Measurements from ENCODE around the gene SPDYE18.
"Not testable (repeated sequence)": the region's sequence is repeated elsewhere in the genome, so short reads cannot be mapped to it uniquely, and the experiment has no call there.

Gene SPDYE18

DNA sequence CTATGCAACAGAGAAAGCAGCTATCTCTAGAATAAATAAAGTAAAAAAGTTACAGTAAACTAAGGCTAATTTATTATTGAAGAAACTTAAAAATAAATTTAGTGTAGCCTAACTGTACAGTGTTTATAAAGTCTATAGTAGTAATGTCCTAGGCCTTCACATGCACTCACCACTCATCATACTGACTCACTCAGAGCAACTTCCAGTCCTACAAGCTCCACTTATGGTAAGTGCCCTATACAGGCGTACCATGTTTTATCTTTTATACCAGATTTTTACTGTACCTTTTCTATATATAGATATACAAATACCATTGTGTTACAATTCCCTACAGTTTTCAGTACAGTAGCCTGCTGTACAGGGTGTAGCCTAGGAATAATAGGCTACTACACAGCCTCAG, 19.8 kb upstream of the SPDYE18 start:
- H3K4me3 ChIP-seq (ENCODE audit: control insufficient read depth in 1 of 7, extremely low read depth in 1 of 7, insufficient read depth in 4 of 7, low read depth in 2 of 7, low read length in 6 of 7); POLR2A ChIA-PET; DNase-seq; CTCF ChIA-PET; H3K4me1 ChIP-seq (ENCODE audit: control extremely low read depth in 1 of 4, control insufficient read depth in 4 of 4, insufficient read depth in 4 of 4, low read length in 3 of 4); H3K27ac ChIP-seq (ENCODE audit: insufficient read depth in 1 of 2, low read depth in 1 of 2, low read length in 2 of 2, poor library complexity in 1 of 2, severe bottlenecking in 2 of 2); H3K27me3 ChIP-seq (replicated peaks in 2 of 5; ENCODE audit: control insufficient read depth in 4 of 5, insufficient read depth in 5 of 5, low read length in 4 of 5); H3K36me3 ChIP-seq (ENCODE audit: control insufficient read depth in 4 of 4, insufficient read depth in 4 of 4, low read length in 3 of 4); H3K9me3 ChIP-seq (ENCODE audit: control extremely low read depth in 1 of 5, control insufficient read depth in 4 of 5, insufficient read depth in 2 of 5, low read depth in 1 of 5, low read length in 4 of 5): not testable (repeated sequence)
- no CpG with 5 or more reads among the region's 1 CpG for whole genome bisulfite sequencing (ENCODE audit: insufficient coverage)

DNA sequence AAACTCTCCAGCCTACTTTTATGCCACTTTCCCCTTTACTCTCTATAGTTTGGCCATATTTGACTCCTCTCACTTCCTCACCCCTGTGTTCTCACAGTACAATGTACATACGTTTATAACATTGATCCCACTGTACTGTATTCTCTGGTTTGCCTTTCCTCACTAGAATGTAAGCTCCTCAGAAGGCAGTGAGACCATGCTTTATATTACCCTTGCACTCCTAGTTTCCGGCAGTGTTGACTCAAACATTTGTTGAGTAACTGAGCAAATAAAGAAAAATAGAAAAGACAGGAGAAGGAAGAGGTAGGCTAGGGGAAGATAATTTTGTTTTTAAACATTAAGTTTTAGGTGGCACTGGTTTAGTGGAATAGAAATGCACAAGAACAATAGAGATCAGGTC, 17.9 kb upstream of the SPDYE18 start:
- H3K27ac ChIP-seq (ENCODE audit: insufficient read depth in 1 of 2, low read depth in 1 of 2, low read length in 2 of 2, poor library complexity in 1 of 2, severe bottlenecking in 2 of 2); POLR2A ChIA-PET; H3K27me3 ChIP-seq (replicated peaks in 2 of 5; ENCODE audit: control insufficient read depth in 4 of 5, insufficient read depth in 5 of 5, low read length in 4 of 5); H3K4me1 ChIP-seq (ENCODE audit: control extremely low read depth in 1 of 4, control insufficient read depth in 4 of 4, insufficient read depth in 4 of 4, low read length in 3 of 4); CTCF ChIA-PET; H3K4me3 ChIP-seq (ENCODE audit: control insufficient read depth in 1 of 7, extremely low read depth in 1 of 7, insufficient read depth in 4 of 7, low read depth in 2 of 7, low read length in 6 of 7); DNase-seq; H3K9me3 ChIP-seq (ENCODE audit: control extremely low read depth in 1 of 5, control insufficient read depth in 4 of 5, insufficient read depth in 2 of 5, low read depth in 1 of 5, low read length in 4 of 5); H3K36me3 ChIP-seq (ENCODE audit: control insufficient read depth in 4 of 4, insufficient read depth in 4 of 4, low read length in 3 of 4): not testable (repeated sequence)
- WGBS (ENCODE audit: insufficient coverage), result no CpG with 5 or more reads among the region's 2 CpGs

GRCh38 chr7:77079624-77080023, 17.3 kb upstream of the SPDYE18 start:
- WGBS (ENCODE audit: insufficient coverage), result 90% methylated on average over 2 of the region's 5 CpGs
- DNase-seq, result not testable (repeated sequence)

GRCh38 chr7:77079112-77079511, 16.8 kb upstream of the SPDYE18 start:
- H3K27ac ChIP-seq (ENCODE audit: insufficient read depth in 1 of 2, low read depth in 1 of 2, low read length in 2 of 2, poor library complexity in 1 of 2, severe bottlenecking in 2 of 2); H3K36me3 ChIP-seq (ENCODE audit: control insufficient read depth in 4 of 4, insufficient read depth in 4 of 4, low read length in 3 of 4); POLR2A ChIA-PET: not testable (repeated sequence)

More at GRCh38 chr7:77079624-77080023, 17.3 kb upstream of the SPDYE18 start:
- H3K36me3 ChIP-seq (ENCODE audit: control insufficient read depth in 4 of 4, insufficient read depth in 4 of 4, low read length in 3 of 4); H3K9me3 ChIP-seq (ENCODE audit: control extremely low read depth in 1 of 5, control insufficient read depth in 4 of 5, insufficient read depth in 2 of 5, low read depth in 1 of 5, low read length in 4 of 5); H3K27ac ChIP-seq (ENCODE audit: insufficient read depth in 1 of 2, low read depth in 1 of 2, low read length in 2 of 2, poor library complexity in 1 of 2, severe bottlenecking in 2 of 2); H3K4me1 ChIP-seq (ENCODE audit: control extremely low read depth in 1 of 4, control insufficient read depth in 4 of 4, insufficient read depth in 4 of 4, low read length in 3 of 4); POLR2A ChIA-PET; H3K4me3 ChIP-seq (ENCODE audit: control insufficient read depth in 1 of 7, extremely low read depth in 1 of 7, insufficient read depth in 4 of 7, low read depth in 2 of 7, low read length in 6 of 7); H3K27me3 ChIP-seq (replicated peaks in 2 of 5; ENCODE audit: control insufficient read depth in 4 of 5, insufficient read depth in 5 of 5, low read length in 4 of 5); CTCF ChIA-PET: not testable (repeated sequence)

DNA sequence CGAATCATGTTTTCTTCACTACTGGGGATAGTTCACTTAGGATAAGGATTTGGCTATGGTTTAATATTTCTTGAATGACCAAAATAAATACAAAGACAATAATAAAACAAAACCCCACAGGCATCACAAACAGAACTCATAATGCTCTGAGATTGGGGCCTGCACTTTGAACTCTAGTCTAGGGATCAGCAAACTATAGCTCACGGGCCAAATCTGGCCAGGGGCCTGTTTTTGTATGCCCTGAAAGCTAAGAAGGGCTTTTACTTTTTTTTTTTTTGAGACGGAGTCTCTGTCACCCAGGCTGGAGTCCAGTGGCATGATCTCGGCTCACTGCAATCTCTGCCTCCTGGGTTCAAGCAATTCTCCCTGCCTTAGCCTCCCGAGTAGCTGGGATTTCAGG, 14.7 kb upstream of the SPDYE18 start:
- H3K36me3 ChIP-seq (ENCODE audit: control insufficient read depth in 4 of 4, insufficient read depth in 4 of 4, low read length in 3 of 4); H3K27me3 ChIP-seq (replicated peaks in 2 of 5; ENCODE audit: control insufficient read depth in 4 of 5, insufficient read depth in 5 of 5, low read length in 4 of 5); H3K27ac ChIP-seq (ENCODE audit: insufficient read depth in 1 of 2, low read depth in 1 of 2, low read length in 2 of 2, poor library complexity in 1 of 2, severe bottlenecking in 2 of 2); CTCF ChIA-PET; DNase-seq; POLR2A ChIA-PET; H3K4me3 ChIP-seq (ENCODE audit: control insufficient read depth in 1 of 7, extremely low read depth in 1 of 7, insufficient read depth in 4 of 7, low read depth in 2 of 7, low read length in 6 of 7); H3K9me3 ChIP-seq (ENCODE audit: control extremely low read depth in 1 of 5, control insufficient read depth in 4 of 5, insufficient read depth in 2 of 5, low read depth in 1 of 5, low read length in 4 of 5); H3K4me1 ChIP-seq (ENCODE audit: control extremely low read depth in 1 of 4, control insufficient read depth in 4 of 4, insufficient read depth in 4 of 4, low read length in 3 of 4): not testable (repeated sequence)
- 100% methylated on average over 1 of the region's 5 CpGs for WGBS (ENCODE audit: insufficient coverage)

More at GRCh38 chr7:77079112-77079511, 16.8 kb upstream of the SPDYE18 start:
- H3K9me3 ChIP-seq (ENCODE audit: control extremely low read depth in 1 of 5, control insufficient read depth in 4 of 5, insufficient read depth in 2 of 5, low read depth in 1 of 5, low read length in 4 of 5); DNase-seq; H3K27me3 ChIP-seq (replicated peaks in 2 of 5; ENCODE audit: control insufficient read depth in 4 of 5, insufficient read depth in 5 of 5, low read length in 4 of 5); CTCF ChIA-PET; H3K4me1 ChIP-seq (ENCODE audit: control extremely low read depth in 1 of 4, control insufficient read depth in 4 of 4, insufficient read depth in 4 of 4, low read length in 3 of 4); H3K4me3 ChIP-seq (ENCODE audit: control insufficient read depth in 1 of 7, extremely low read depth in 1 of 7, insufficient read depth in 4 of 7, low read depth in 2 of 7, low read length in 6 of 7): not testable (repeated sequence)

GRCh38 chr7:77074786-77075396, 12.5 kb upstream of the SPDYE18 start:
- H3K4me1 ChIP-seq (ENCODE audit: control extremely low read depth in 1 of 4, control insufficient read depth in 4 of 4, insufficient read depth in 4 of 4, low read length in 3 of 4); H3K27ac ChIP-seq (ENCODE audit: insufficient read depth in 1 of 2, low read depth in 1 of 2, low read length in 2 of 2, poor library complexity in 1 of 2, severe bottlenecking in 2 of 2); DNase-seq; H3K9me3 ChIP-seq (ENCODE audit: control extremely low read depth in 1 of 5, control insufficient read depth in 4 of 5, insufficient read depth in 2 of 5, low read depth in 1 of 5, low read length in 4 of 5); H3K4me3 ChIP-seq (ENCODE audit: control insufficient read depth in 1 of 7, extremely low read depth in 1 of 7, insufficient read depth in 4 of 7, low read depth in 2 of 7, low read length in 6 of 7); CTCF ChIA-PET; H3K27me3 ChIP-seq (replicated peaks in 2 of 5; ENCODE audit: control insufficient read depth in 4 of 5, insufficient read depth in 5 of 5, low read length in 4 of 5); H3K36me3 ChIP-seq (ENCODE audit: control insufficient read depth in 4 of 4, insufficient read depth in 4 of 4, low read length in 3 of 4); POLR2A ChIA-PET: not testable (repeated sequence)
- no CpG with 5 or more reads among the region's 6 CpGs for WGBS (ENCODE audit: insufficient coverage)

DNA sequence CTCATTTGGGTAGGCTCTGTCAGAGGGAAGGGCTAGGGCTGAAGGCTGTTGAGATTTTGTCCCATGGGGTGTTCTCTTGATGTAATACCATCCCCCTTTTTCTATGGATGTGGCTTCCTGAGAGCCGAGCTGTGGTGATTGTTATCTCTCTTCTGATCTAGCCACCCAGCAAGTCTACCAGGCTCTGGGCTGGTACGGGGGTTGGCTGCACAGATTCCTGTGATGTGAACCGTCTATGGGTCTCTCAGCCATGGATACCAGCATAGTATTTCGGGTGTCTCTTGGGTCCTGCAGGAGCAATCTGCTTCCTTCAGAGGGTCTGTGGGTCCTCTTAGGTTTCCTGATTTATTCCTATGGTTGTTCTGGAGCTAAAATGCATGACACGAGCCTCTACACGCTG, 8.8 kb upstream of the SPDYE18 start:
- H3K4me1 ChIP-seq (ENCODE audit: control extremely low read depth in 1 of 4, control insufficient read depth in 4 of 4, insufficient read depth in 4 of 4, low read length in 3 of 4); H3K27me3 ChIP-seq (replicated peaks in 2 of 5; ENCODE audit: control insufficient read depth in 4 of 5, insufficient read depth in 5 of 5, low read length in 4 of 5); H3K36me3 ChIP-seq (ENCODE audit: control insufficient read depth in 4 of 4, insufficient read depth in 4 of 4, low read length in 3 of 4); POLR2A ChIA-PET; H3K9me3 ChIP-seq (ENCODE audit: control extremely low read depth in 1 of 5, control insufficient read depth in 4 of 5, insufficient read depth in 2 of 5, low read depth in 1 of 5, low read length in 4 of 5); H3K4me3 ChIP-seq (ENCODE audit: control insufficient read depth in 1 of 7, extremely low read depth in 1 of 7, insufficient read depth in 4 of 7, low read depth in 2 of 7, low read length in 6 of 7); H3K27ac ChIP-seq (ENCODE audit: insufficient read depth in 1 of 2, low read depth in 1 of 2, low read length in 2 of 2, poor library complexity in 1 of 2, severe bottlenecking in 2 of 2); CTCF ChIA-PET; DNase-seq: not testable (repeated sequence)
- WGBS (ENCODE audit: insufficient coverage), result 94% methylated on average over 2 of the region's 6 CpGs
